HCT116 (cell line): ENCODE data around the gene C1orf159. TPM values are rescaled to one million over a fixed set of nuclear protein-coding genes. Genes with fewer than 3 reads are reported as not detected.

Experiments
- ATAC-seq: fragments of 200-7000 bp; cut with Tn5 transposase; 2 replicates; pipeline ENCODE4 v1.9.1; 2020; ENCODE audit warnings: mild to moderate bottlenecking, moderate library complexity
- BruUV-seq: library from RNA; stranded (reverse); fragments of 400-500 nt; replicated peaks from 2 replicates; lab custom pipeline; 2021; lab: Mats Ljungman, UMichigan
- CTCF ChIA-PET: fragments of 300-600 bp; sonication (Branson Sonifier 250); formaldehyde crosslinking; loops from one replicate; lab custom pipeline; 2021; ENCODE audit warnings: antibody characterized with exemption; lab: Charles Lee
- POLR2A ChIA-PET: fragments of 300-600, 350-600 bp; sonication (Branson Sonifier 250); formaldehyde crosslinking; loops from one replicate; lab custom pipeline; 2021; ENCODE audit warnings: antibody characterized with exemption; lab: Charles Lee
- RAD21 ChIA-PET, 2 experiments: fragments of 300-600 bp; sonication (Branson Sonifier 250); formaldehyde crosslinking; loops; one replicate each; lab custom pipeline; 2023; ENCODE audit warnings: low total read pairs in 2 of 2; ENCODE audit not compliant: uncharacterized antibody in 2 of 2, unreplicated experiment in 2 of 2, low non-redundant PET in 1 of 2; lab: Charles Lee
- DNase-seq: peaks from one replicate; pipeline ENCODE4 v3.0.0-alpha.2; 2010; ENCODE audit warnings: low read depth, low spot score
- H2AFZ ChIP-seq: fragments of 200-600 bp; shearing (Covaris generic), sonication (generic); 2 replicates; pipeline ENCODE4 v1.6.1; 2017; ENCODE audit warnings: low read depth, mixed run types, mixed read lengths, antibody characterized with exemption, low read length; ENCODE audit not compliant: poor library complexity, severe bottlenecking
- H3K27ac ChIP-seq: 2 replicates; pipeline ENCODE4 v1.5.1; 2012; ENCODE audit warnings: low read depth, low read length
- H3K27me3 ChIP-seq: fragments of 200-600 bp; sonication (generic); 2 replicates; pipeline ENCODE4 v1.6.1; 2016; ENCODE audit warnings: mixed run types, low read length, mixed read lengths; ENCODE audit not compliant: insufficient read depth
- H3K36me3 ChIP-seq, 2 experiments: fragments of 200-500 bp in 1 of 2; fragments of 200-600 bp in 1 of 2; sonication (Bioruptor generic) in 1 of 2; sonication (generic) in 1 of 2; 2 replicates each; pipeline versions ENCODE4 v1.5.1 to v1.6.1; 2014 to 2016; ENCODE audit warnings: low read length in 2 of 2, inconsistent platforms in 1 of 2, mixed read lengths in 1 of 2, mixed run types in 1 of 2; ENCODE audit not compliant: insufficient read depth in 2 of 2, control insufficient read depth in 1 of 2
- H3K4me1 ChIP-seq, 2 experiments: fragments of 200-600 bp in 1 of 2; sonication (generic) in 1 of 2; 2 replicates each; pipeline versions ENCODE4 v1.5.1 to v1.6.1; 2012 to 2017; ENCODE audit warnings: low read length in 2 of 2, inconsistent platforms in 1 of 2, mild to moderate bottlenecking in 1 of 2, mixed read lengths in 1 of 2, mixed run types in 1 of 2, moderate library complexity in 1 of 2; ENCODE audit not compliant: insufficient read depth in 2 of 2, control insufficient read depth in 1 of 2
- H3K4me2 ChIP-seq: fragments of 200-600 bp; sonication (generic); 2 replicates; pipeline ENCODE4 v1.6.1; 2017; ENCODE audit warnings: mixed run types, low read length, mixed read lengths
- H3K4me3 ChIP-seq, 2 experiments: fragments of 200-600 bp in 1 of 2; sonication (generic) in 1 of 2; replicated peaks in 1 of 2; 2 replicates each; pipeline ENCODE4 v1.5.1; 2011 to 2016; ENCODE audit warnings: low read length in 2 of 2, control low read depth in 1 of 2, low read depth in 1 of 2, mild to moderate bottlenecking in 1 of 2, mixed read lengths in 1 of 2, mixed run types in 1 of 2
- H3K79me2 ChIP-seq: fragments of 200-600 bp; sonication (generic); 2 replicates; pipeline ENCODE4 v1.6.1; 2017; ENCODE audit warnings: mild to moderate bottlenecking, mixed run types, low read length, moderate library complexity, mixed read lengths; ENCODE audit not compliant: insufficient read depth
- H3K9ac ChIP-seq: fragments of 200-600 bp; sonication (generic); 2 replicates; pipeline ENCODE4 v1.6.1; 2016; ENCODE audit warnings: low read length, mixed read lengths
- H3K9me2 ChIP-seq: fragments of 200-600 bp; sonication (generic), shearing (Covaris generic); 2 replicates; pipeline ENCODE4 v1.6.1; 2017; ENCODE audit warnings: mixed run types, mild to moderate bottlenecking, moderate library complexity; ENCODE audit not compliant: insufficient read depth
- H3K9me3 ChIP-seq, 2 experiments: fragments of 200-500 bp in 1 of 2; fragments of 200-600 bp in 1 of 2; sonication (Bioruptor generic) in 1 of 2; sonication (generic) in 1 of 2; 2 replicates each; pipeline ENCODE4 v1.6.1; 2014 to 2017; ENCODE audit warnings: low read length in 2 of 2, mixed read lengths in 2 of 2, inconsistent platforms in 1 of 2, low read depth in 1 of 2, mild to moderate bottlenecking in 1 of 2, mixed run types in 1 of 2, moderate library complexity in 1 of 2; ENCODE audit not compliant: control insufficient read depth in 1 of 2, insufficient read depth in 1 of 2
- H4K20me1 ChIP-seq: fragments of 200-600 bp; sonication (generic), shearing (Covaris generic); 2 replicates; pipeline ENCODE4 v1.6.1; 2017; ENCODE audit warnings: mixed run types, mild to moderate bottlenecking, moderate library complexity; ENCODE audit not compliant: insufficient read depth
- ATF3 ChIP-seq: IDR thresholded peaks from 2 replicates; pipeline ENCODE4 v1.6.1; 2012
- CEBPB ChIP-seq: IDR thresholded peaks from 2 replicates; pipeline ENCODE4 v1.6.1; 2012; ENCODE audit warnings: low read depth
- CTCF ChIP-seq, 3 experiments: fragments of 200-600 bp in 1 of 3; sonication (generic) in 1 of 3; IDR thresholded peaks in 2 of 3; conservative IDR thresholded peaks in 1 of 3; 2 replicates each; pipeline ENCODE4 v1.5.1; 2012 to 2017; ENCODE audit warnings: low read depth in 2 of 3, low read length in 2 of 3, antibody characterized with exemption in 1 of 3, borderline replicate concordance in 1 of 3, control low read depth in 1 of 3, mild to moderate bottlenecking in 1 of 3, mixed read lengths in 1 of 3, mixed run types in 1 of 3, moderate library complexity in 1 of 3; ENCODE audit not compliant: insufficient read depth in 1 of 3
- EGR1 ChIP-seq: IDR thresholded peaks from 2 replicates; pipeline ENCODE4 v1.6.1; 2012; ENCODE audit warnings: low read depth
- EZH2 ChIP-seq: fragments of 200-600 bp; sonication (generic); IDR thresholded peaks from 2 replicates; pipeline ENCODE4 v1.6.1; 2017; ENCODE audit warnings: antibody characterized with exemption, mixed run types
- EZH2phosphoT487 ChIP-seq: fragments of 200-600 bp; IDR thresholded peaks from 2 replicates; pipeline ENCODE4 v1.6.1; 2018; ENCODE audit warnings: antibody characterized with exemption, borderline replicate concordance
- FOSL1 ChIP-seq: IDR thresholded peaks from 2 replicates; pipeline ENCODE4 v1.6.1; 2012; ENCODE audit warnings: low read depth
- JUND ChIP-seq: IDR thresholded peaks from 2 replicates; pipeline ENCODE4 v1.6.1; 2012
- MAX ChIP-seq: IDR thresholded peaks from 2 replicates; pipeline ENCODE4 v1.6.1; 2012
- POLR2A ChIP-seq: IDR thresholded peaks from 2 replicates; pipeline ENCODE4 v1.7.0; 2011; ENCODE audit warnings: borderline replicate concordance; ENCODE audit not compliant: insufficient read depth, insufficient read length; ENCODE audit errors: extremely low read depth
- POLR2AphosphoS5 ChIP-seq: IDR thresholded peaks from 2 replicates; pipeline ENCODE4 v1.6.1; 2011; ENCODE audit warnings: mild to moderate bottlenecking, low read depth, low read length, moderate library complexity
- RAD21 ChIP-seq: IDR thresholded peaks from 2 replicates; pipeline ENCODE4 v1.6.1; 2012; ENCODE audit warnings: low read depth, mild to moderate bottlenecking
- SP1 ChIP-seq: IDR thresholded peaks from 2 replicates; pipeline ENCODE4 v1.6.1; 2012; ENCODE audit warnings: low read depth
- SRF ChIP-seq: IDR thresholded peaks from 2 replicates; pipeline ENCODE4 v1.6.1; 2012; ENCODE audit warnings: low read depth
- TCF7L2 ChIP-seq: IDR thresholded peaks from 2 replicates; pipeline ENCODE4 v1.7.0; 2011; ENCODE audit warnings: borderline replicate concordance, inconsistent platforms; ENCODE audit not compliant: insufficient read depth, insufficient read length; ENCODE audit errors: extremely low read depth
- ZBTB33 ChIP-seq: IDR thresholded peaks from 2 replicates; pipeline ENCODE4 v1.6.1; 2011; ENCODE audit warnings: mild to moderate bottlenecking, low read length, moderate library complexity; ENCODE audit not compliant: insufficient replicate concordance; ENCODE audit errors: extremely low read depth
- ZFX ChIP-seq: fragments of 450-650 bp; IDR thresholded peaks from 2 replicates; pipeline ENCODE4 v1.6.1; 2017
- ZNF274 ChIP-seq: fragments of 200-500 bp; sonication (Bioruptor generic); IDR thresholded peaks from 2 replicates; pipeline ENCODE4 v1.6.1; 2014; ENCODE audit warnings: mild to moderate bottlenecking, low read depth, low read length, inconsistent platforms
- intact Hi-C: fragments of 100-400 bp; cut with micrococcal nuclease; formaldehyde crosslinking; loops from 2 replicates; pipeline ENCODE4 v1.10.0; 2022
- total RNA-seq: library from RNA; stranded (reverse); gene quantifications from one replicate; pipeline ENCODE4 v1.2.1, GENCODE V29; 2021; ENCODE audit not compliant: unreplicated experiment

Gene C1orf159
- total RNA-seq, 1 experiment from 2014 or later, result 22.7 TPM

GRCh38 chr1:1082776-1083415 lies 33.0 kb downstream of the C1orf159 start:
- BruUV-seq, result no TSS peak
- Histone ChIP-seq H3K9me2 (no peaks in the 10 kb centered on the region), H3K36me3 (no peaks in the 10 kb centered on the region), H4K20me1 (no peaks in the 10 kb centered on the region), H3K4me2 (no peak overlapping the region), H3K4me3 (no peak overlapping the region), H3K9ac (no peak overlapping the region), H3K27me3 (no peaks in the 10 kb centered on the region), H3K4me1 (peaks cover 10 to 18% of the 10 kb centered on the region in 2 experiments), H3K9me3 (no peaks in the 10 kb centered on the region), H2AFZ (no peak overlapping the region), H3K79me2 (no peaks in the 10 kb centered on the region), H3K27ac (no peak overlapping the region; the same call in 1 of the 2 replicates)
- POLR2A ChIA-PET, result no interaction called here
- ATAC-seq, result no peak
- CTCF ChIA-PET, result no interaction called here
- TF ChIP-seq POLR2A, result no peak
- no peak for TF ChIP-seq JUND
- no peak for TF ChIP-seq SP1
- no peak for TF ChIP-seq FOSL1
- TF ChIP-seq EGR1, result no peak
- TF ChIP-seq POLR2AphosphoS5, result no peak
- no peak for TF ChIP-seq MAX
- TF ChIP-seq ATF3, result no peak
- no peak for TF ChIP-seq ZBTB33
- no peak for TF ChIP-seq ZFX
- TF ChIP-seq SRF, result no peak
- no peak for TF ChIP-seq RAD21
- TF ChIP-seq TCF7L2, result no peak
- no peak for TF ChIP-seq ZNF274
- no peak for TF ChIP-seq CEBPB
- TF ChIP-seq CTCF (IDR thresholded peaks at IDR 0.05 in 2 of 3, conservative IDR thresholded peaks at IDR 0.05 in 1 of 3; ENCODE audit: borderline replicate concordance in 1 of 3, insufficient read depth in 1 of 3, low read depth in 2 of 3, low read length in 2 of 3), result no peak
- no peak for TF ChIP-seq EZH2phosphoT487
- TF ChIP-seq EZH2, result no peak
- RAD21 ChIA-PET, result no interaction called here
- intact Hi-C loops, result no loop called here
- DNase-seq, result no peak
